ENCODE data around the gene ANKHD1. TPM values are rescaled to one million over a fixed set of nuclear protein-coding genes. Genes with fewer than 3 reads are reported as not detected.

The ANKHD1 gene
- total RNA-seq, 1 experiment from 2014 or later = 113 TPM

DNA sequence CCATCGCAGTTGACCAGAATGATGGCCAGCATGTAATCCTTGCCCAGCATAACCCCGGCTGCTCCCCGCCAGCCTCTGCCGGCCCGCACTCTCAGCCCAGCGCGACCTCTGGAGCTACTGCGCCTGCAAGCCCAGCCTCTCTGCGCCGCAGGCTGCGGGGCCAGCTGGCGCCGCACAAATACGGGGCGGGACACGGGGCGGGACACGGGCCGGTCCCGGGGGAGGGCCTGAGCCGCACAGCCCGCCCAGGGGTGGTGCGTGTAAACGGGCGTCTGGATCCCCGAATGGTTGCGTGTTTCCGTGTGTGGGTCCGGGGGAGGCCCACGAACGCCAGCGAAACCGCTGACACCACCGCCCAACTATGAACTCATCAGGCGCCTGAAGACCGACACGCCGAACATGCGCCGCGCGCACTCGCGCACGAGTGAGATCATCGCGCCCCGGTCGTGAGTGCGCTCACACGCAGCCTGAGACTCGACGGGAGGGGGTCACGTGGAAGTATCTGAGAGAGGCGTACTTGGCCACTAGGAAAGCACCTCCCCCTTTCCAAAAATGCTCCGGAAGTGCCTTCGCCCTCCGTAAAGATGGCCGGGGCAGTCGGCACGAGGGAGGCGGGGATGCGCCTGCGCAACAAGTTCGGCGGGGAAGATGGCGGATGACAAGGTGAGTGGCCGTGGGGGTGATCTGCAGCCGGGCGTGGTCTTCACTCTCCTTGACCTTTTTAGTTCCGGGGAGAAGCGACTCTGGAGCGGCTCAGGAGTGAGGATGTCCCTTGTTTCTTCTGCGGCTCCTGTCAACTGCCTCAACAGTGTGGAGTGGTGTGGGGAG lies 162.8 kb downstream of the ANKHD1 start, which contains the start of the genes APBB3 and SLC35A4 (continued):
- TF ChIP-seq ZNF121 (CRISPR knock-in tag; IDR thresholded peaks at IDR 0.05) (no peak), TEAD4 (CRISPR knock-in tag; IDR thresholded peaks at IDR 0.05) (peak; percentile 75; the same call in 1 of the 2 replicates), CREM (CRISPR knock-in tag; IDR thresholded peaks at IDR 0.05) (peak; percentile 91), FOXP1 (CRISPR knock-in tag; IDR thresholded peaks at IDR 0.05; ENCODE audit: borderline replicate concordance) (peak; percentile 93), ZNF219 (CRISPR knock-in tag; IDR thresholded peaks at IDR 0.05; ENCODE audit: borderline replicate concordance) (no peak; the same call in 1 of the 2 replicates), TP53 (CRISPR knock-in tag; IDR thresholded peaks at IDR 0.05) (peak; percentile 62; the same call in 1 of the 2 replicates), ETV6 (CRISPR knock-in tag; IDR thresholded peaks at IDR 0.05) (peak; percentile 94), NFYB (CRISPR knock-in tag; conservative IDR thresholded peaks at IDR 0.05; ENCODE audit: low read depth) (no peak), CBFB (CRISPR knock-in tag; IDR thresholded peaks at IDR 0.05; ENCODE audit: low read depth) (no peak), NR3C1 (CRISPR knock-in tag; conservative IDR thresholded peaks at IDR 0.05; ENCODE audit: low read depth) (no peak), NFE2L1 (CRISPR knock-in tag; IDR thresholded peaks at IDR 0.05) (peak; percentile 91), SMAD4 (CRISPR knock-in tag; IDR thresholded peaks at IDR 0.05) (no peak; the same call in 1 of the 2 replicates), SMAD3 (CRISPR knock-in tag; IDR thresholded peaks at IDR 0.05; ENCODE audit: borderline replicate concordance) (peak; percentile 44; the same call in 1 of the 2 replicates), OVOL2 (CRISPR knock-in tag; IDR thresholded peaks at IDR 0.05; ENCODE audit: borderline replicate concordance) (no peak), MYBL2 (CRISPR knock-in tag; IDR thresholded peaks at IDR 0.05) (peak; percentile 90)
- TF ChIP-seq, protein P1, sequence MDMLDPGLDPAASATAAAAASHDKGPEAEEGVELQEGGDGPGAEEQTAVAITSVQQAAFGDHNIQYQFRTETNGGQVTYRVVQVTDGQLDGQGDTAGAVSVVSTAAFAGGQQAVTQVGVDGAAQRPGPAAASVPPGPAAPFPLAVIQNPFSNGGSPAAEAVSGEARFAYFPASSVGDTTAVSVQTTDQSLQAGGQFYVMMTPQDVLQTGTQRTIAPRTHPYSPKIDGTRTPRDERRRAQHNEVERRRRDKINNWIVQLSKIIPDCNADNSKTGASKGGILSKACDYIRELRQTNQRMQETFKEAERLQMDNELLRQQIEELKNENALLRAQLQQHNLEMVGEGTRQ (CRISPR knock-in tag; IDR thresholded peaks at IDR 0.05) = peak; percentile 93
- TF ChIP-seq, protein P2, sequence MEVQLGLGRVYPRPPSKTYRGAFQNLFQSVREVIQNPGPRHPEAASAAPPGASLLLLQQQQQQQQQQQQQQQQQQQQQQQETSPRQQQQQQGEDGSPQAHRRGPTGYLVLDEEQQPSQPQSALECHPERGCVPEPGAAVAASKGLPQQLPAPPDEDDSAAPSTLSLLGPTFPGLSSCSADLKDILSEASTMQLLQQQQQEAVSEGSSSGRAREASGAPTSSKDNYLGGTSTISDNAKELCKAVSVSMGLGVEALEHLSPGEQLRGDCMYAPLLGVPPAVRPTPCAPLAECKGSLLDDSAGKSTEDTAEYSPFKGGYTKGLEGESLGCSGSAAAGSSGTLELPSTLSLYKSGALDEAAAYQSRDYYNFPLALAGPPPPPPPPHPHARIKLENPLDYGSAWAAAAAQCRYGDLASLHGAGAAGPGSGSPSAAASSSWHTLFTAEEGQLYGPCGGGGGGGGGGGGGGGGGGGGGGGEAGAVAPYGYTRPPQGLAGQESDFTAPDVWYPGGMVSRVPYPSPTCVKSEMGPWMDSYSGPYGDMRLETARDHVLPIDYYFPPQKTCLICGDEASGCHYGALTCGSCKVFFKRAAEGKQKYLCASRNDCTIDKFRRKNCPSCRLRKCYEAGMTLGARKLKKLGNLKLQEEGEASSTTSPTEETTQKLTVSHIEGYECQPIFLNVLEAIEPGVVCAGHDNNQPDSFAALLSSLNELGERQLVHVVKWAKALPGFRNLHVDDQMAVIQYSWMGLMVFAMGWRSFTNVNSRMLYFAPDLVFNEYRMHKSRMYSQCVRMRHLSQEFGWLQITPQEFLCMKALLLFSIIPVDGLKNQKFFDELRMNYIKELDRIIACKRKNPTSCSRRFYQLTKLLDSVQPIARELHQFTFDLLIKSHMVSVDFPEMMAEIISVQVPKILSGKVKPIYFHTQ (CRISPR knock-in tag; IDR thresholded peaks at IDR 0.05) = no peak
- TF ChIP-seq, protein P3, sequence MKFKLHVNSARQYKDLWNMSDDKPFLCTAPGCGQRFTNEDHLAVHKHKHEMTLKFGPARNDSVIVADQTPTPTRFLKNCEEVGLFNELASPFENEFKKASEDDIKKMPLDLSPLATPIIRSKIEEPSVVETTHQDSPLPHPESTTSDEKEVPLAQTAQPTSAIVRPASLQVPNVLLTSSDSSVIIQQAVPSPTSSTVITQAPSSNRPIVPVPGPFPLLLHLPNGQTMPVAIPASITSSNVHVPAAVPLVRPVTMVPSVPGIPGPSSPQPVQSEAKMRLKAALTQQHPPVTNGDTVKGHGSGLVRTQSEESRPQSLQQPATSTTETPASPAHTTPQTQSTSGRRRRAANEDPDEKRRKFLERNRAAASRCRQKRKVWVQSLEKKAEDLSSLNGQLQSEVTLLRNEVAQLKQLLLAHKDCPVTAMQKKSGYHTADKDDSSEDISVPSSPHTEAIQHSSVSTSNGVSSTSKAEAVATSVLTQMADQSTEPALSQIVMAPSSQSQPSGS (CRISPR knock-in tag; IDR thresholded peaks at IDR 0.05; ENCODE audit: borderline replicate concordance, low read depth) = peak; percentile 75; the same call in 1 of the 2 replicates
- TF ChIP-seq, protein P4, sequence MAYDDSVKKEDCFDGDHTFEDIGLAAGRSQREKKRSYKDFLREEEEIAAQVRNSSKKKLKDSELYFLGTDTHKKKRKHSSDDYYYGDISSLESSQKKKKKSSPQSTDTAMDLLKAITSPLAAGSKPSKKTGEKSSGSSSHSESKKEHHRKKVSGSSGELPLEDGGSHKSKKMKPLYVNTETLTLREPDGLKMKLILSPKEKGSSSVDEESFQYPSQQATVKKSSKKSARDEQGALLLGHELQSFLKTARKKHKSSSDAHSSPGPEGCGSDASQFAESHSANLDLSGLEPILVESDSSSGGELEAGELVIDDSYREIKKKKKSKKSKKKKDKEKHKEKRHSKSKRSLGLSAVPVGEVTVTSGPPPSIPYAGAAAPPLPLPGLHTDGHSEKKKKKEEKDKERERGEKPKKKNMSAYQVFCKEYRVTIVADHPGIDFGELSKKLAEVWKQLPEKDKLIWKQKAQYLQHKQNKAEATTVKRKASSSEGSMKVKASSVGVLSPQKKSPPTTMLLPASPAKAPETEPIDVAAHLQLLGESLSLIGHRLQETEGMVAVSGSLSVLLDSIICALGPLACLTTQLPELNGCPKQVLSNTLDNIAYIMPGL (CRISPR knock-in tag; IDR thresholded peaks at IDR 0.05) = no peak
- TF ChIP-seq, protein P5, sequence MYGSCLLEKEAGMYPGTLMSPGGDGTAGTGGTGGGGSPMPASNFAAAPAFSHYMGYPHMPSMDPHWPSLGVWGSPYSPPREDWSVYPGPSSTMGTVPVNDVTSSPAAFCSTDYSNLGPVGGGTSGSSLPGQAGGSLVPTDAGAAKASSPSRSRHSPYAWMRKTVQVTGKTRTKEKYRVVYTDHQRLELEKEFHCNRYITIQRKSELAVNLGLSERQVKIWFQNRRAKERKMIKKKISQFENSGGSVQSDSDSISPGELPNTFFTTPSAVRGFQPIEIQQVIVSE (CRISPR knock-in tag; IDR thresholded peaks at IDR 0.05; ENCODE audit: borderline replicate concordance) = no peak
- TF ChIP-seq, protein P6, sequence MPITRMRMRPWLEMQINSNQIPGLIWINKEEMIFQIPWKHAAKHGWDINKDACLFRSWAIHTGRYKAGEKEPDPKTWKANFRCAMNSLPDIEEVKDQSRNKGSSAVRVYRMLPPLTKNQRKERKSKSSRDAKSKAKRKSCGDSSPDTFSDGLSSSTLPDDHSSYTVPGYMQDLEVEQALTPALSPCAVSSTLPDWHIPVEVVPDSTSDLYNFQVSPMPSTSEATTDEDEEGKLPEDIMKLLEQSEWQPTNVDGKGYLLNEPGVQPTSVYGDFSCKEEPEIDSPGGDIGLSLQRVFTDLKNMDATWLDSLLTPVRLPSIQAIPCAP (CRISPR knock-in tag; IDR thresholded peaks at IDR 0.05) = no peak
- TF ChIP-seq, protein P7, sequence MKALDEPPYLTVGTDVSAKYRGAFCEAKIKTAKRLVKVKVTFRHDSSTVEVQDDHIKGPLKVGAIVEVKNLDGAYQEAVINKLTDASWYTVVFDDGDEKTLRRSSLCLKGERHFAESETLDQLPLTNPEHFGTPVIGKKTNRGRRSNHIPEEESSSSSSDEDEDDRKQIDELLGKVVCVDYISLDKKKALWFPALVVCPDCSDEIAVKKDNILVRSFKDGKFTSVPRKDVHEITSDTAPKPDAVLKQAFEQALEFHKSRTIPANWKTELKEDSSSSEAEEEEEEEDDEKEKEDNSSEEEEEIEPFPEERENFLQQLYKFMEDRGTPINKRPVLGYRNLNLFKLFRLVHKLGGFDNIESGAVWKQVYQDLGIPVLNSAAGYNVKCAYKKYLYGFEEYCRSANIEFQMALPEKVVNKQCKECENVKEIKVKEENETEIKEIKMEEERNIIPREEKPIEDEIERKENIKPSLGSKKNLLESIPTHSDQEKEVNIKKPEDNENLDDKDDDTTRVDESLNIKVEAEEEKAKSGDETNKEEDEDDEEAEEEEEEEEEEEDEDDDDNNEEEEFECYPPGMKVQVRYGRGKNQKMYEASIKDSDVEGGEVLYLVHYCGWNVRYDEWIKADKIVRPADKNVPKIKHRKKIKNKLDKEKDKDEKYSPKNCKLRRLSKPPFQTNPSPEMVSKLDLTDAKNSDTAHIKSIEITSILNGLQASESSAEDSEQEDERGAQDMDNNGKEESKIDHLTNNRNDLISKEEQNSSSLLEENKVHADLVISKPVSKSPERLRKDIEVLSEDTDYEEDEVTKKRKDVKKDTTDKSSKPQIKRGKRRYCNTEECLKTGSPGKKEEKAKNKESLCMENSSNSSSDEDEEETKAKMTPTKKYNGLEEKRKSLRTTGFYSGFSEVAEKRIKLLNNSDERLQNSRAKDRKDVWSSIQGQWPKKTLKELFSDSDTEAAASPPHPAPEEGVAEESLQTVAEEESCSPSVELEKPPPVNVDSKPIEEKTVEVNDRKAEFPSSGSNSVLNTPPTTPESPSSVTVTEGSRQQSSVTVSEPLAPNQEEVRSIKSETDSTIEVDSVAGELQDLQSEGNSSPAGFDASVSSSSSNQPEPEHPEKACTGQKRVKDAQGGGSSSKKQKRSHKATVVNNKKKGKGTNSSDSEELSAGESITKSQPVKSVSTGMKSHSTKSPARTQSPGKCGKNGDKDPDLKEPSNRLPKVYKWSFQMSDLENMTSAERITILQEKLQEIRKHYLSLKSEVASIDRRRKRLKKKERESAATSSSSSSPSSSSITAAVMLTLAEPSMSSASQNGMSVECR (CRISPR knock-in tag; IDR thresholded peaks at IDR 0.05; ENCODE audit: borderline replicate concordance) = peak; percentile 87
- TF ChIP-seq, protein P8, sequence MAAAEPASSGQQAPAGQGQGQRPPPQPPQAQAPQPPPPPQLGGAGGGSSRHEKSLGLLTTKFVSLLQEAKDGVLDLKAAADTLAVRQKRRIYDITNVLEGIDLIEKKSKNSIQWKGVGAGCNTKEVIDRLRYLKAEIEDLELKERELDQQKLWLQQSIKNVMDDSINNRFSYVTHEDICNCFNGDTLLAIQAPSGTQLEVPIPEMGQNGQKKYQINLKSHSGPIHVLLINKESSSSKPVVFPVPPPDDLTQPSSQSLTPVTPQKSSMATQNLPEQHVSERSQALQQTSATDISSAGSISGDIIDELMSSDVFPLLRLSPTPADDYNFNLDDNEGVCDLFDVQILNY (CRISPR knock-in tag; IDR thresholded peaks at IDR 0.05) = peak; percentile 81
